ENCODE results near the gene MACROD2. TPM values are rescaled to one million over a fixed set of nuclear protein-coding genes. Genes with fewer than 3 reads are reported as not detected.

MACROD2 gene
- polyA plus RNA-seq, 1 experiment = 0.47 TPM

- POLR2A ChIA-PET = no interaction called here
- Histone ChIP-seq H3K4me3 (ENCODE audit: low read depth, low read length) (no peak overlapping the region), H3K27me3 (ENCODE audit: control insufficient read depth, insufficient read depth, low read length) (no peaks in the 10 kb centered on the region), H3K36me3 (ENCODE audit: control insufficient read depth, insufficient read depth, low read length) (no peaks in the 10 kb centered on the region)
- no peak for DNase-seq (ENCODE audit: low read depth)
- CTCF ChIA-PET = no interaction called here
- no peak for TF ChIP-seq CTCF (IDR thresholded peaks at IDR 0.05; ENCODE audit: insufficient read depth, low read depth, low read length)
Observed at GRCh38 chr20:15288106-15288505, 1292.8 kb downstream of the MACROD2 start.

GRCh38 chr20:15289337-15289736 lies 1294.0 kb downstream of the MACROD2 start:
- Histone ChIP-seq H3K36me3 (ENCODE audit: control insufficient read depth, insufficient read depth, low read length) (no peaks in the 10 kb centered on the region), H3K4me3 (ENCODE audit: low read depth, low read length) (no peak overlapping the region), H3K27me3 (ENCODE audit: control insufficient read depth, insufficient read depth, low read length) (no peaks in the 10 kb centered on the region)
- ChIA-PET POLR2A (no interaction called here), CTCF (no interaction called here)
- DNase-seq (ENCODE audit: low read depth) = no peak
- TF ChIP-seq CTCF (IDR thresholded peaks at IDR 0.05; ENCODE audit: insufficient read depth, low read depth, low read length) = no peak

DNA sequence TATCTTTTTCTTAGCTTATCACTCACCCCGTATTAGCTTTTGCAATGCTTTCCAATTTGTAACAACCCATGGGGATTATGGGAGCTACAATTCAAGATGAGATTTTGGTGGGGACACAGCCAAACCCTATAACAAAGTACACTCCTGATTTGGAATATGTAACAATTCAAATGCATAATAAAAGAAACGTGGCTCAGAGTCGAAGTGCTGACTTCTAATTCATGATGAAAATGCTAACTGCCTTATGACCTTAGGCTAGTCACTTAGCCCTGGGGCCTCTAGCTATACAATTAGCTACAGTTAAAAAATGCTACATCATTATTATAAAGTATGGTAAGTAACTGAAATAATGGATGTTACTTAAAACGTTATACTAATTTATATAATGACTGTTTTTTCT lies 1297.1 kb downstream of the MACROD2 start:
- no peak for DNase-seq (ENCODE audit: low read depth)
- no peaks in the 10 kb centered on the region for H3K27me3 ChIP-seq (ENCODE audit: control insufficient read depth, insufficient read depth, low read length)
- no peak for TF ChIP-seq CTCF (IDR thresholded peaks at IDR 0.05; ENCODE audit: insufficient read depth, low read depth, low read length)
- ChIA-PET CTCF (no interaction called here), POLR2A (no interaction called here)
- no peak overlapping the region for H3K4me3 ChIP-seq (ENCODE audit: low read depth, low read length)
- no peaks in the 10 kb centered on the region for H3K36me3 ChIP-seq (ENCODE audit: control insufficient read depth, insufficient read depth, low read length)

GRCh38 chr20:15296422-15296821 lies 1301.1 kb downstream of the MACROD2 start:
- Histone ChIP-seq H3K36me3 (ENCODE audit: control insufficient read depth, insufficient read depth, low read length) (no peaks in the 10 kb centered on the region), H3K27me3 (ENCODE audit: control insufficient read depth, insufficient read depth, low read length) (no peaks in the 10 kb centered on the region), H3K4me3 (ENCODE audit: low read depth, low read length) (no peak overlapping the region)
- CTCF ChIA-PET = no interaction called here
- no peak for TF ChIP-seq CTCF (IDR thresholded peaks at IDR 0.05; ENCODE audit: insufficient read depth, low read depth, low read length)
- POLR2A ChIA-PET = no interaction called here
- no peak for DNase-seq (ENCODE audit: low read depth)

GRCh38 chr20:15297059-15297875 lies 1302.0 kb downstream of the MACROD2 start:
- Histone ChIP-seq H3K4me3 (ENCODE audit: low read depth, low read length) (no peak overlapping the region), H3K36me3 (ENCODE audit: control insufficient read depth, insufficient read depth, low read length) (no peaks in the 10 kb centered on the region), H3K27me3 (ENCODE audit: control insufficient read depth, insufficient read depth, low read length) (no peaks in the 10 kb centered on the region)
- POLR2A ChIA-PET = no interaction called here
- TF ChIP-seq CTCF (IDR thresholded peaks at IDR 0.05; ENCODE audit: insufficient read depth, low read depth, low read length) = no peak
- CTCF ChIA-PET = interaction anchor here (0.6 kb wide), 2 partner anchors 22 to 39 kb away, joined by 3 read pairs; no protein-coding TSS in a partner anchor
- DNase-seq (ENCODE audit: low read depth) = no peak

Data from BJ (cell line).